H9 (cell line): ENCODE measurements around the gene CRISP2. TPM values are rescaled to one million over a fixed set of nuclear protein-coding genes. Genes with fewer than 3 reads are reported as not detected.

Experiments
- DNase-seq: peaks from one replicate; pipeline ENCODE4 v3.0.0-alpha.2; 2017
- H2AFZ ChIP-seq: one replicate; pipeline ENCODE4 v1.6.1; 2013; ENCODE audit warnings: mild to moderate bottlenecking, low read length, control low read depth, moderate library complexity
- H2AK5ac ChIP-seq: 2 replicates; pipeline ENCODE4 v1.6.1; 2013; ENCODE audit warnings: low read length, control low read depth, mixed read lengths; ENCODE audit not compliant: insufficient read length
- H2BK120ac ChIP-seq: one replicate; pipeline ENCODE4 v1.6.1; 2013; ENCODE audit warnings: low read depth, mild to moderate bottlenecking, low read length, control low read depth, inconsistent platforms; ENCODE audit not compliant: poor library complexity, severe bottlenecking
- H2BK12ac ChIP-seq: 2 replicates; pipeline ENCODE4 v1.6.1; 2013; ENCODE audit warnings: low read length, control low read depth, mixed read lengths, low read depth; ENCODE audit not compliant: insufficient read length
- H2BK15ac ChIP-seq: 2 replicates; pipeline ENCODE4 v1.6.1; 2013; ENCODE audit warnings: low read depth, low read length, control low read depth
- H2BK20ac ChIP-seq: one replicate; pipeline ENCODE4 v1.6.1; 2013; ENCODE audit warnings: low read depth, mild to moderate bottlenecking, low read length, control low read depth, inconsistent platforms; ENCODE audit not compliant: poor library complexity, severe bottlenecking
- H2BK5ac ChIP-seq: 2 replicates; pipeline ENCODE4 v1.6.1; 2013; ENCODE audit warnings: low read length, control low read depth, mixed read lengths; ENCODE audit not compliant: insufficient read length
- H3K14ac ChIP-seq: 2 replicates; pipeline ENCODE4 v1.6.1; 2013; ENCODE audit warnings: low read length, control low read depth; ENCODE audit not compliant: insufficient read depth
- H3K18ac ChIP-seq: 2 replicates; pipeline ENCODE4 v1.6.1; 2013; ENCODE audit warnings: low read depth, mild to moderate bottlenecking, mixed read lengths, low read length, control low read depth; ENCODE audit not compliant: insufficient read length
- H3K23ac ChIP-seq: 2 replicates; pipeline ENCODE4 v1.6.1; 2013; ENCODE audit warnings: low read length, control low read depth, mixed read lengths, low read depth; ENCODE audit not compliant: insufficient read length
- H3K23me2 ChIP-seq: 2 replicates; pipeline ENCODE4 v1.6.1; 2013; ENCODE audit warnings: low read depth, mild to moderate bottlenecking, mixed read lengths, low read length, control low read depth; ENCODE audit not compliant: insufficient read length, poor library complexity, severe bottlenecking
- H3K27ac ChIP-seq: 2 replicates; pipeline ENCODE4 v1.5.1; 2013; ENCODE audit warnings: low read length, control low read depth, mixed read lengths, low read depth; ENCODE audit not compliant: insufficient read length
- H3K27me3 ChIP-seq: 2 replicates; pipeline ENCODE4 v1.6.1; 2013; ENCODE audit warnings: low read length, control low read depth, inconsistent platforms; ENCODE audit not compliant: insufficient read depth
- H3K4ac ChIP-seq: 2 replicates; pipeline ENCODE4 v1.6.1; 2013; ENCODE audit warnings: low read depth, mild to moderate bottlenecking, control low read depth, inconsistent platforms, low read length, moderate library complexity
- H3K4me1 ChIP-seq: 2 replicates; pipeline ENCODE4 v1.6.1; 2013; ENCODE audit warnings: low read length, control low read depth, inconsistent platforms; ENCODE audit not compliant: insufficient read depth
- H3K4me2 ChIP-seq: 2 replicates; pipeline ENCODE4 v1.6.1; 2013; ENCODE audit warnings: low read length, control low read depth, mixed read lengths; ENCODE audit not compliant: insufficient read length, insufficient read depth
- H3K56ac ChIP-seq: 2 replicates; pipeline ENCODE4 v1.6.1; 2013; ENCODE audit warnings: low read depth, mild to moderate bottlenecking, mixed read lengths, low read length, control low read depth; ENCODE audit not compliant: insufficient read length
- H3K79me1 ChIP-seq: 2 replicates; pipeline ENCODE4 v1.6.1; 2013; ENCODE audit warnings: low read depth, mild to moderate bottlenecking, moderate library complexity, low read length, control low read depth, inconsistent platforms; ENCODE audit not compliant: insufficient read depth, poor library complexity, severe bottlenecking
- H3K79me2 ChIP-seq: 2 replicates; pipeline ENCODE4 v1.6.1; 2013; ENCODE audit warnings: low read length, control low read depth, inconsistent platforms; ENCODE audit not compliant: insufficient read depth
- H3K9ac ChIP-seq: 2 replicates; pipeline ENCODE4 v1.6.1; 2013; ENCODE audit warnings: low read length, control low read depth, mixed read lengths; ENCODE audit not compliant: insufficient read length; ENCODE audit errors: extremely low read depth
- H3K9me3 ChIP-seq: one replicate; pipeline ENCODE4 v1.6.1; 2013; ENCODE audit warnings: low read depth, low read length, inconsistent platforms; ENCODE audit not compliant: control insufficient read depth
- H3T11ph ChIP-seq: one replicate; pipeline ENCODE4 v1.6.1; 2013; ENCODE audit warnings: mild to moderate bottlenecking, low read length, control low read depth, inconsistent platforms
- H4K20me1 ChIP-seq: one replicate; pipeline ENCODE4 v1.6.1; 2013; ENCODE audit not compliant: control insufficient read depth, insufficient read length, insufficient read depth
- H4K5ac ChIP-seq: 2 replicates; pipeline ENCODE4 v1.6.1; 2013; ENCODE audit warnings: low read depth, mild to moderate bottlenecking, mixed read lengths, low read length, control low read depth; ENCODE audit not compliant: insufficient read length
- H4K8ac ChIP-seq: replicated peaks from 2 replicates; pipeline ENCODE4 v1.6.1; 2013; ENCODE audit warnings: low read length, control low read depth, mixed read lengths, low read depth; ENCODE audit not compliant: insufficient read length
- H4K91ac ChIP-seq: 2 replicates; pipeline ENCODE4 v1.6.1; 2013; ENCODE audit warnings: low read depth, mild to moderate bottlenecking, moderate library complexity, mixed read lengths, low read length, control low read depth; ENCODE audit not compliant: insufficient read length
- H3K27ac Mint-ChIP-seq, 3 experiments: 2 replicates in 2 of 3; 3 replicates in 1 of 3; pipeline ENCODE4 v1.8.0; 2020 to 2021; ENCODE audit warnings: mixed read lengths in 3 of 3, mild to moderate bottlenecking in 1 of 3, moderate library complexity in 1 of 3
- H3K27me3 Mint-ChIP-seq: 2 replicates; pipeline ENCODE4 v1.8.0; 2021; ENCODE audit warnings: low read depth, mild to moderate bottlenecking, moderate library complexity, mixed read lengths
- H3K36me3 Mint-ChIP-seq, 3 experiments: 2 replicates in 2 of 3; 3 replicates in 1 of 3; pipeline ENCODE4 v1.8.0; 2020 to 2021; ENCODE audit warnings: low read depth in 3 of 3, mixed read lengths in 3 of 3; ENCODE audit not compliant: insufficient read depth in 1 of 3
- H3K4me1 Mint-ChIP-seq, 2 experiments: 2 replicates each; pipeline ENCODE4 v1.8.0; 2020; ENCODE audit warnings: mixed read lengths in 2 of 2
- H3K4me3 Mint-ChIP-seq, 2 experiments: 2 replicates in 1 of 2; 3 replicates in 1 of 2; pipeline ENCODE4 v1.8.0; 2020 to 2021; ENCODE audit warnings: mild to moderate bottlenecking in 2 of 2, mixed read lengths in 2 of 2, moderate library complexity in 1 of 2
- H3K9me3 Mint-ChIP-seq, 2 experiments: 2 replicates in 1 of 2; 3 replicates in 1 of 2; pipeline ENCODE4 v1.8.0; 2020; ENCODE audit warnings: mild to moderate bottlenecking in 2 of 2, mixed read lengths in 2 of 2, moderate library complexity in 1 of 2
- WGBS: extraction: QIAGEN DNeasy Blood & Tissue Kit; methylation state at CpG from one replicate; pipeline ENCODE4 v1.1.7; 2013; ENCODE audit warnings: missing lambda C conversion rate, low lambda C conversion rate, mixed read lengths; ENCODE audit not compliant: insufficient read length; ENCODE audit errors: extremely low coverage; 5-methylcytosine and 5-hydroxymethylcytosine counted together
- total RNA-seq: library from RNA; stranded (reverse); gene quantifications from 2 replicates; pipeline ENCODE4 v1.2.1, GENCODE V29; 2021
- TF ChIP-seq, protein P1 (sequence below): fragments of 200-600 bp; sonication (generic); conservative IDR thresholded peaks from 3 replicates; pipeline ENCODE4 v1.8.0; 2021; ENCODE audit warnings: antibody characterized with exemption, mild to moderate bottlenecking

Gene CRISP2
- total RNA-seq, 1 experiment from 2014 or later, result not detected

DNA sequence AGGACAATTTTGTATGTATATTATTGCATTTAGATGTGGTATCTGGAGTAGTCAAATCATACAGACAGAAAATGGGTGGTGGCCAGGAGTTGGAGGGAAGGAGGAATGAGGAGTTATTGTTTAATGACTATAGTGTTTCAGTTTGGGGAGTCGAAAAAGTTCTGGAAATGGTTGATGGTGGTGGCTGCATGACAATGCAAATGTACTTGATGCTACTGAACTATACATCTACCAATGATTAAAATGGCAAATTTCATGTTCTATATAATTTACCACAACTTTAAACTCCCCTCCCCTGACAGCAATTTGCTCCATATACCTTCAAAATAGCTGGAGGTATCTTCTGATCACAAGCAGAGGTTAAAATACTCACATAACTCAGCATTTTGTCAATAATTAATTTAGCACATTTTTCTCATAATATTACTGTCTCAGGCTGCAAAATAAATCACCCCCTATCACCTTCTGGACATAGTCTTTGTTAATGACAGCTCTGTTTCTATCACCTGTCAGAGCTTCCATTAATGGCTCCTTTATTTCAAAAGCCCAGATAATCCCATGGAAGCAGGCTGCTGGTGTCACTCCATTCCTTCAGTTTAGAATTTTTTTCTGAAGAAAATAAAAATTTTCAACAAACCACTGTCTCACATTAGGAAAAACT is 51.0 kb downstream of the CRISP2 start:
- H4K91ac ChIP-seq, result no peak overlapping the region
- no peaks in the 10 kb centered on the region for H3K79me1 ChIP-seq
- H3K23me2 ChIP-seq, result no peaks in the 10 kb centered on the region
- H3K27me3 ChIP-seq, result no peaks in the 10 kb centered on the region
- Mint-ChIP-seq H3K27ac (no peak overlapping the region), H3K4me1 (peaks cover 5 to 7% of the 10 kb centered on the region in 2 experiments), H3K9me3 (no peaks in the 10 kb centered on the region), H3K36me3 (no peaks in the 10 kb centered on the region), H3K27me3 (no peaks in the 10 kb centered on the region), H3K4me3 (no peak overlapping the region)
- DNase-seq, result no peak
- no peak overlapping the region for H2AFZ ChIP-seq
- no peak overlapping the region for H2BK5ac ChIP-seq
- no peak overlapping the region for H2BK12ac ChIP-seq
- H3K4me1 ChIP-seq, result no peaks in the 10 kb centered on the region; the same call in 1 of the 2 replicates
- H3T11ph ChIP-seq, result no peak overlapping the region
- H3K56ac ChIP-seq, result no peak overlapping the region
- H3K27ac ChIP-seq, result no peak overlapping the region
- no peak overlapping the region for H3K18ac ChIP-seq
- no CpG with 5 or more reads among the region's 1 CpG for WGBS
- no peak overlapping the region for H3K14ac ChIP-seq
- no peak overlapping the region for H2BK120ac ChIP-seq
- H2BK15ac ChIP-seq, result no peak overlapping the region
- H3K4ac ChIP-seq, result no peak overlapping the region
- no peaks in the 10 kb centered on the region for H4K20me1 ChIP-seq
- no peak overlapping the region for H3K23ac ChIP-seq
- H2BK20ac ChIP-seq, result no peak overlapping the region
- TF ChIP-seq, protein P1, sequence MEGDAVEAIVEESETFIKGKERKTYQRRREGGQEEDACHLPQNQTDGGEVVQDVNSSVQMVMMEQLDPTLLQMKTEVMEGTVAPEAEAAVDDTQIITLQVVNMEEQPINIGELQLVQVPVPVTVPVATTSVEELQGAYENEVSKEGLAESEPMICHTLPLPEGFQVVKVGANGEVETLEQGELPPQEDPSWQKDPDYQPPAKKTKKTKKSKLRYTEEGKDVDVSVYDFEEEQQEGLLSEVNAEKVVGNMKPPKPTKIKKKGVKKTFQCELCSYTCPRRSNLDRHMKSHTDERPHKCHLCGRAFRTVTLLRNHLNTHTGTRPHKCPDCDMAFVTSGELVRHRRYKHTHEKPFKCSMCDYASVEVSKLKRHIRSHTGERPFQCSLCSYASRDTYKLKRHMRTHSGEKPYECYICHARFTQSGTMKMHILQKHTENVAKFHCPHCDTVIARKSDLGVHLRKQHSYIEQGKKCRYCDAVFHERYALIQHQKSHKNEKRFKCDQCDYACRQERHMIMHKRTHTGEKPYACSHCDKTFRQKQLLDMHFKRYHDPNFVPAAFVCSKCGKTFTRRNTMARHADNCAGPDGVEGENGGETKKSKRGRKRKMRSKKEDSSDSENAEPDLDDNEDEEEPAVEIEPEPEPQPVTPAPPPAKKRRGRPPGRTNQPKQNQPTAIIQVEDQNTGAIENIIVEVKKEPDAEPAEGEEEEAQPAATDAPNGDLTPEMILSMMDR, result no peak
- H2AK5ac ChIP-seq, result no peak overlapping the region
- no peak overlapping the region for H4K8ac ChIP-seq
- no peak overlapping the region for H4K5ac ChIP-seq
- H3K79me2 ChIP-seq, result no peaks in the 10 kb centered on the region
- H3K9ac ChIP-seq, result no peak overlapping the region
- H3K9me3 ChIP-seq, result no peaks in the 10 kb centered on the region
- H3K4me2 ChIP-seq, result no peak overlapping the region
